Peyer's patch (tissue), 4 donors: Measurements from ENCODE around the gene NEDD9. TPM values are rescaled to one million over a fixed set of nuclear protein-coding genes. Genes with fewer than 3 reads are reported as not detected.
A peak's percentile ranks its signal among the peaks of the same experiment; 100 is the strongest.

Experiments
- DNase-seq, 3 donors: peaks; one replicate each; pipeline ENCODE4 v3.0.0-alpha.2; 2017 to 2019
- H3K27ac ChIP-seq, 4 donors: fragments of 200-600 bp; sonication (generic); one replicate each; pipeline ENCODE4 v1.5.1; 2016 to 2019
- H3K27me3 ChIP-seq, 2 donors: fragments of 200-600 bp; sonication (generic); one replicate each; pipeline ENCODE4 v1.5.1; 2019
- H3K36me3 ChIP-seq, 3 donors: fragments of 200-600 bp; sonication (generic); one replicate each; pipeline ENCODE4 v1.5.1; 2016 to 2019
- H3K4me1 ChIP-seq, 4 donors: fragments of 200-600 bp; sonication (generic); one replicate each; pipeline ENCODE4 v1.5.1; 2016 to 2019
- H3K4me3 ChIP-seq, 4 donors: fragments of 200-600 bp; sonication (generic); 1 replicate in 3 of 4; 2 replicates in 1 of 4; pipeline ENCODE4 v1.5.1; 2016 to 2019; ENCODE audit warnings: mild to moderate bottlenecking in 1 of 4
- H3K9me3 ChIP-seq, 4 donors: fragments of 200-600 bp; sonication (generic); one replicate each; pipeline ENCODE4 v1.5.1; 2016 to 2019; ENCODE audit warnings: mild to moderate bottlenecking in 1 of 4
- POLR2A ChIP-seq, 2 donors: fragments of 450-650 bp; IDR thresholded peaks; one replicate each; pipeline ENCODE4 v1.5.1; 2017; ENCODE audit warnings: antibody characterized with exemption in 2 of 2, mild to moderate bottlenecking in 2 of 2, moderate library complexity in 2 of 2
- total RNA-seq, 4 donors: library from RNA; depleted of rRNA; stranded (reverse); fragments of >200 nt; gene quantifications; one replicate each; pipeline ENCODE4 v1.1.0, GENCODE V29; 2016
- TF ChIP-seq, protein P1 (sequence below), 6 experiments: fragments of 450-650 bp in 4 of 6; fragments of 200-600 bp in 2 of 6; sonication (generic) in 1 of 6; IDR thresholded peaks; one replicate each; pipeline ENCODE4 v1.5.1; 2017 to 2019; ENCODE audit warnings: antibody characterized with exemption in 6 of 6, mild to moderate bottlenecking in 3 of 6, moderate library complexity in 1 of 6

Gene NEDD9, protein sequence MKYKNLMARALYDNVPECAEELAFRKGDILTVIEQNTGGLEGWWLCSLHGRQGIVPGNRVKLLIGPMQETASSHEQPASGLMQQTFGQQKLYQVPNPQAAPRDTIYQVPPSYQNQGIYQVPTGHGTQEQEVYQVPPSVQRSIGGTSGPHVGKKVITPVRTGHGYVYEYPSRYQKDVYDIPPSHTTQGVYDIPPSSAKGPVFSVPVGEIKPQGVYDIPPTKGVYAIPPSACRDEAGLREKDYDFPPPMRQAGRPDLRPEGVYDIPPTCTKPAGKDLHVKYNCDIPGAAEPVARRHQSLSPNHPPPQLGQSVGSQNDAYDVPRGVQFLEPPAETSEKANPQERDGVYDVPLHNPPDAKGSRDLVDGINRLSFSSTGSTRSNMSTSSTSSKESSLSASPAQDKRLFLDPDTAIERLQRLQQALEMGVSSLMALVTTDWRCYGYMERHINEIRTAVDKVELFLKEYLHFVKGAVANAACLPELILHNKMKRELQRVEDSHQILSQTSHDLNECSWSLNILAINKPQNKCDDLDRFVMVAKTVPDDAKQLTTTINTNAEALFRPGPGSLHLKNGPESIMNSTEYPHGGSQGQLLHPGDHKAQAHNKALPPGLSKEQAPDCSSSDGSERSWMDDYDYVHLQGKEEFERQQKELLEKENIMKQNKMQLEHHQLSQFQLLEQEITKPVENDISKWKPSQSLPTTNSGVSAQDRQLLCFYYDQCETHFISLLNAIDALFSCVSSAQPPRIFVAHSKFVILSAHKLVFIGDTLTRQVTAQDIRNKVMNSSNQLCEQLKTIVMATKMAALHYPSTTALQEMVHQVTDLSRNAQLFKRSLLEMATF
- 10 to 100 TPM; 63.9 to 97.0 (median 87.5) TPM for total RNA-seq

DNA sequence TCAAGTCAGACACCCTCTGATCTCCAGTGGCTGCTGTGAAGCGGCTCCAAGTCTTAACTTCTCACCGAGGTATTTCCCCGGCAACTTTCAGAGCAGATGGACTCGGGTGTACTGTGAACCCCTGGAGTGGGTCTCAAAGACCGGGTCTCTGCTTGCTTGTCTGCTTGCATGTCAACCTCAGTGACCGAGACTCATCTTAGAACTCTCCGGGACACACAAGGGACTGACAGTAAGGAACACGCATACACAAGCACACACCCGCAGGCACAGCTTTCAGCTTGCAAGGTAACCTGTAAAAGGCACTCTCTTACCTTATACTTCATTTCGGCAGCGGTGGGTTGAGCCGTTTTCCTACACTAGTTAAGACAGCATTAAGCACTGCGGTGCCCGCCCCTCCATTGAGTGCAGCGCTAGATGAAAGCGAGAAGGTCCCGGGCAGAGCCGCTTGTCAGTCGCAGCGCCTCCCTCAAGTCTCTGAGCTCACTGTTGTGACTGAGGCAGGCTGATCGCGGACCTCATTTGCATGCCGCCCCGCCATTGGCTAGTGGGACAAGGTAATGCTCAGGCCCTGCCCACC, at the start of gene NEDD9:
Gene NEDD9, minus strand, starts transcription at position 476 of the 577 bp plus-strand sequence. Its CDS starts 153 bp downstream, at position 323.
- TF ChIP-seq, protein P1, sequence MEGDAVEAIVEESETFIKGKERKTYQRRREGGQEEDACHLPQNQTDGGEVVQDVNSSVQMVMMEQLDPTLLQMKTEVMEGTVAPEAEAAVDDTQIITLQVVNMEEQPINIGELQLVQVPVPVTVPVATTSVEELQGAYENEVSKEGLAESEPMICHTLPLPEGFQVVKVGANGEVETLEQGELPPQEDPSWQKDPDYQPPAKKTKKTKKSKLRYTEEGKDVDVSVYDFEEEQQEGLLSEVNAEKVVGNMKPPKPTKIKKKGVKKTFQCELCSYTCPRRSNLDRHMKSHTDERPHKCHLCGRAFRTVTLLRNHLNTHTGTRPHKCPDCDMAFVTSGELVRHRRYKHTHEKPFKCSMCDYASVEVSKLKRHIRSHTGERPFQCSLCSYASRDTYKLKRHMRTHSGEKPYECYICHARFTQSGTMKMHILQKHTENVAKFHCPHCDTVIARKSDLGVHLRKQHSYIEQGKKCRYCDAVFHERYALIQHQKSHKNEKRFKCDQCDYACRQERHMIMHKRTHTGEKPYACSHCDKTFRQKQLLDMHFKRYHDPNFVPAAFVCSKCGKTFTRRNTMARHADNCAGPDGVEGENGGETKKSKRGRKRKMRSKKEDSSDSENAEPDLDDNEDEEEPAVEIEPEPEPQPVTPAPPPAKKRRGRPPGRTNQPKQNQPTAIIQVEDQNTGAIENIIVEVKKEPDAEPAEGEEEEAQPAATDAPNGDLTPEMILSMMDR (IDR thresholded peaks at IDR 0.05) = peak in 1 of 6 experiments; percentile 19
- TF ChIP-seq POLR2A (IDR thresholded peaks at IDR 0.05) = peak; percentile 99 to 100
- H3K4me3 ChIP-seq = peak within 1 kb of the TSS; percentile 45 to 78 (median 58)
- no peaks in the 10 kb centered on the region for H3K27me3 ChIP-seq
- H3K9me3 ChIP-seq = no peaks in the 10 kb centered on the region
- peaks cover 0 to 21% (median 0%) of the 10 kb centered on the region in 4 donors for H3K4me1 ChIP-seq
- no peaks in the 10 kb centered on the region for H3K36me3 ChIP-seq
- H3K27ac ChIP-seq = peak within 1 kb of the TSS; percentile 71 to 96 (median 88)
- DNase-seq = peak; percentile 98 to 99 (median 98)

DNA sequence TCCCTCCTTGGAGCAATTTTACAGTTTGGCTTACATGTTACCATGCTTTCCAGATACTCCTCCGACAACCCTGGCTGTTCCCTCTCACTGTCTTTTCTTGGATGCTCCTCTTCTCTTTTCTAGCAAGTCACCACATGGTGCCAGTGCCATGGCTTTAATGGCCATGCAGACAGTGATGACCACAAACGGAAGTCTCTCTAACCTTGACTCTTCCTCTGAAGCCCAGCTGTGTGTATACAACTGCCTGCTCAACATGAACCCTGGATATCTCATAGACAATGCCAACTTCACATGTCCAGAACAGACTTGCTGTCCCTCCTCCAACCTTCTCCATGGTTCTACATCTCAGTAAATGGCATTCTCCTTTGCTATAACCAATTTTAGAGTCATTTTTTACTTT, 49.8 kb upstream of the NEDD9 start:
- Histone ChIP-seq H3K27me3 (no peaks in the 10 kb centered on the region), H3K4me1 (peaks cover 0 to 26% (median 3%) of the 10 kb centered on the region in 4 donors), H3K27ac (no peak overlapping the region), H3K4me3 (no peak overlapping the region), H3K36me3 (no peaks in the 10 kb centered on the region), H3K9me3 (no peaks in the 10 kb centered on the region)
- no peak for DNase-seq
- TF ChIP-seq, protein P1 (IDR thresholded peaks at IDR 0.05) = no peak
- TF ChIP-seq POLR2A (IDR thresholded peaks at IDR 0.05) = no peak

DNA sequence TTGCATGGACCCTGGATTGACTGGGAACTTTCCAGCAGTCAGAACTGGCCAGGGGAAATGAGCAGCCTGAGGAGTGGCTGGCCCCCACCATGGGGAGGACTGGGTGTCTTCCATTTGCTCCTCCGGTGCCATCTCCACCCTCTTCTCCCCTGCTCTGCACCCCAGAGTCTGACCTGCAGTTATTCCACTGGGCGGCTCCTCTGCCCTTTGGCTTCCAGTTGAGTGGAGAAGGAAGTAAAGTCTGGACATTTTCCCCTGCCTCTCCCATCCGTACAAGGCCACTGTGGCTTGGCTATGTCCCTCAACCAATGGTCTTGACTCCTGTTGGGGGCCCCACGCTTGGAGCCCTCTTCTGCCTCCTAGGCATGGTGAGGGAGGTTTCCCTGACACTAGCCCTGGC, 47.9 kb upstream of the NEDD9 start:
- DNase-seq = peak in 1 of 3 donors; percentile 70
- TF ChIP-seq, protein P1 (IDR thresholded peaks at IDR 0.05) = no peak
- no peak for TF ChIP-seq POLR2A (IDR thresholded peaks at IDR 0.05)
- H3K9me3 ChIP-seq = no peaks in the 10 kb centered on the region
- H3K4me1 ChIP-seq = peaks cover 0 to 42% (median 11%) of the 10 kb centered on the region in 4 donors
- H3K27me3 ChIP-seq = no peaks in the 10 kb centered on the region
- no peaks in the 10 kb centered on the region for H3K36me3 ChIP-seq
- peak overlapping the region in 3 of 4 donors; percentile 2 to 31 (median 29) for H3K27ac ChIP-seq
- H3K4me3 ChIP-seq = no peak overlapping the region

DNA sequence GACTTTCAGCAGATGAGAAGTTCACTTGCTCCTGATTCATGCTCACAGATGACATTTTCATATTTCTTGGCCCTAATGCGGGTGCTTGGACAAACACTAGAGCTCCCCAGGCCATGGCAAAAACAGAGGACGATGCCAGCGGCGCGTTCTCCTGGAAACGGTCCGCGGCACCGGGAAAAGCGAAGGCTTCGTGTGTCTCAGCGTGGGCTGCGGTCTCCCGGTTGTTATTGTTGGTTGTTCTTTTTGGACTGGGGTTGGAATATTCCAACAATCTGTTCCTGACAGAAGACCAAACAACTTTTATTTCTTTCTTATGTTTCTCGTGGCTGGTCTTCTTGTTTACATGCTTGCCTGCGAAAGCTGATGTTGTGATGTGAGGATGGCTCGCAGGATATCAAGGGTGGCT, 46.8 kb upstream of the NEDD9 start:
- Histone ChIP-seq H3K36me3 (no peaks in the 10 kb centered on the region), H3K27me3 (no peaks in the 10 kb centered on the region), H3K27ac (peak overlapping the region in 2 of 4 donors; percentile 18 to 31), H3K4me3 (no peak overlapping the region), H3K9me3 (no peaks in the 10 kb centered on the region), H3K4me1 (peaks cover 0 to 51% (median 14%) of the 10 kb centered on the region in 4 donors)
- TF ChIP-seq POLR2A (IDR thresholded peaks at IDR 0.05) = no peak
- TF ChIP-seq, protein P1 (IDR thresholded peaks at IDR 0.05) = no peak
- no peak for DNase-seq

DNA sequence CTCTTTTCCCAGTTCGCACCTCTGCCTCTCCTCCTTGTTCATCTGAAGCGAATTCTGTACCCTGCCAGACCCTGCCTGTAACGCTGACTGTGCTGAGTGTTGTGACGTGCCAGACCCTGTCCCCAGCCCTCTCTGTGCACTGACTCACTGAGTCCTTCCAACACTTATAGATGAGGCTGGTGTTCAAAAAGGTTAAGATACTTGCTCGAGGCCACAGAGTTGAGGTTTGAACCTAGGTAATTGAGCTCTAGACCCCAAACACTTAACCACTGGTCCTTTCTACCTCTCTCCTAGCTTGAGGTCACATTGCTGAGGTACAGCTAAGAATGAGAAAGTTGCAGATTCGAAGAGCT, 45.7 kb upstream of the NEDD9 start:
- DNase-seq = no peak
- H3K9me3 ChIP-seq = no peaks in the 10 kb centered on the region
- TF ChIP-seq, protein P1 (IDR thresholded peaks at IDR 0.05) = no peak
- no peak for TF ChIP-seq POLR2A (IDR thresholded peaks at IDR 0.05)
- no peaks in the 10 kb centered on the region for H3K36me3 ChIP-seq
- H3K4me1 ChIP-seq = peaks cover 0 to 54% (median 14%) of the 10 kb centered on the region in 4 donors
- no peak overlapping the region for H3K4me3 ChIP-seq
- H3K27ac ChIP-seq = peak overlapping the region in 3 of 4 donors; percentile 13 to 72 (median 19)
- no peaks in the 10 kb centered on the region for H3K27me3 ChIP-seq
